Activated CD8-positive, alpha-beta T cell treated with anti-CD3 and anti-CD28 coated beads for 36 hours (primary cell): ENCODE results near the gene ULK2. TPM values are rescaled to one million over a fixed set of nuclear protein-coding genes. Genes with fewer than 3 reads are reported as not detected.
"Not testable (repeated sequence)": the region's sequence is repeated elsewhere in the genome, so short reads cannot be mapped to it uniquely, and the experiment has no call there.

Experiments
- ATAC-seq: fragments of 200-7000 bp; cut with Tn5 transposase; one replicate; pipeline ENCODE4 v1.10.0; 2021; ENCODE audit warnings: mild to moderate bottlenecking, moderate library complexity
- CTCF ChIA-PET: fragments of 350-600 bp; sonication (Branson Sonifier 250); formaldehyde crosslinking; loops from one replicate; lab custom pipeline; 2021; ENCODE audit warnings: antibody characterized with exemption; lab: Charles Lee
- POLR2A ChIA-PET: fragments of 350-600 bp; sonication (Branson Sonifier 250); formaldehyde crosslinking; loops from one replicate; lab custom pipeline; 2021; ENCODE audit warnings: antibody characterized with exemption; lab: Charles Lee
- DNase-seq: peaks from one replicate; pipeline ENCODE4 v3.0.0-alpha.2; 2020
- H3K27ac Mint-ChIP-seq: one replicate; pipeline ENCODE4 v1.8.0; 2021; ENCODE audit warnings: mild to moderate bottlenecking, mixed read lengths
- H3K27me3 Mint-ChIP-seq: one replicate; pipeline ENCODE4 v1.8.0; 2021; ENCODE audit warnings: mixed read lengths
- H3K36me3 Mint-ChIP-seq: one replicate; pipeline ENCODE4 v1.8.0; 2021; ENCODE audit warnings: low read depth, mixed read lengths
- H3K4me1 Mint-ChIP-seq: one replicate; pipeline ENCODE4 v1.8.0; 2021; ENCODE audit warnings: low read depth, mixed read lengths
- H3K4me3 Mint-ChIP-seq: one replicate; pipeline ENCODE4 v1.8.0; 2021; ENCODE audit warnings: mild to moderate bottlenecking, moderate library complexity, mixed read lengths
- H3K9me3 Mint-ChIP-seq: one replicate; pipeline ENCODE4 v1.8.0; 2021; ENCODE audit warnings: mixed read lengths
- intact Hi-C: fragments of 100-400 bp; cut with micrococcal nuclease; formaldehyde crosslinking; loops from one replicate; pipeline ENCODE4 v1.10.0; 2022
- total RNA-seq, 2 experiments: library from RNA; stranded (reverse); gene quantifications; one replicate each; pipeline ENCODE4 v1.2.3, GENCODE V29; 2021
- TF ChIP-seq, protein P1 (sequence below): fragments of 200-600 bp; IDR thresholded peaks from one replicate; pipeline ENCODE4 v1.8.0; 2022; ENCODE audit warnings: antibody characterized with exemption, mild to moderate bottlenecking

The ULK2 gene
- total RNA-seq, 2 experiments from 2014 or later, result 6.3 TPM

DNA sequence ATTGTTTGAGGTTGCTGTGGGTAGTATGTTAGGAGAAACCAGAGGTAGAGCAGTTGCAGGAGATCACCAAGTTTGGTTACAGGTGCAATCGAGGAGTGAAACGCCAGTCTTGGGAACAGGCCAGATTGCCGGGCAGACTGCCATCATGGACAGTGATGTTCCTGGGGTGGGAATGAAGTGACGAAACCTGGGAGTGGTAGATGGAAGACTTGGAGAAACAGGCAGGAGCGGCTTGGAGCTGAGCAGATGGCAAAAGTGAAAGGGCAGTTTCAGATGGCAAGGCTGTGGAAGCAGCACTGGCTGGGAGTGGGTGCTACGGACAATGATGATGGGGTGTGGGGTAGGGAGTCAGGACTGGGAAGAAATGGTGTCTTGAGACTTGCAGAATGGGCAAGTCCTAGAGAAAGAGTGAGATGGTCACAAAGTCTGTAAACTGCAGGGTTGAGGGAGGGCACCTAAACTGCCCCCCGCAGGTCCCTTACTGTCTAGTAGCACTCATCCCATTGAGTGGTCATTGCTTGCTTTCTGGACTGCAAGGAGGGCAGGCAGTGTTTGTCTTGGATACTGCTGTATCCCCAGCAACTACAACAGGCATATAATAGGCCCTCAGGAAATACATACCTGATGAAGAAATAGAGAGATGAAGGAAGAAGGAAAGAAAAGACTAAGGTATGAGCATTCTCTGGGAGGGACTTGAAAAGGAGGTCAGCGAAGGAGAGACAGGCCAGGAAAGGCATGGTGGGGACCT, 29.5 kb upstream of the ULK2 start:
- Mint-ChIP-seq H3K4me3 (no peak overlapping the region), H3K27me3 (no peaks in the 10 kb centered on the region), H3K4me1 (no peaks in the 10 kb centered on the region), H3K36me3 (peaks cover 7% of the 10 kb centered on the region), H3K9me3 (no peaks in the 10 kb centered on the region), H3K27ac (no peak overlapping the region)
- ChIA-PET POLR2A (interaction anchor here (0.6 to 1.1 kb wide), 2 partner anchors 33 to 78 kb away, joined by 3 to 5 read pairs; no protein-coding TSS in a partner anchor), CTCF (interaction anchor here (0.6 kb wide), 1 partner anchor 1154 kb away, joined by 3 read pairs; no protein-coding TSS in a partner anchor)
- ATAC-seq (no peak), DNase-seq (no peak)
- TF ChIP-seq, protein P1, sequence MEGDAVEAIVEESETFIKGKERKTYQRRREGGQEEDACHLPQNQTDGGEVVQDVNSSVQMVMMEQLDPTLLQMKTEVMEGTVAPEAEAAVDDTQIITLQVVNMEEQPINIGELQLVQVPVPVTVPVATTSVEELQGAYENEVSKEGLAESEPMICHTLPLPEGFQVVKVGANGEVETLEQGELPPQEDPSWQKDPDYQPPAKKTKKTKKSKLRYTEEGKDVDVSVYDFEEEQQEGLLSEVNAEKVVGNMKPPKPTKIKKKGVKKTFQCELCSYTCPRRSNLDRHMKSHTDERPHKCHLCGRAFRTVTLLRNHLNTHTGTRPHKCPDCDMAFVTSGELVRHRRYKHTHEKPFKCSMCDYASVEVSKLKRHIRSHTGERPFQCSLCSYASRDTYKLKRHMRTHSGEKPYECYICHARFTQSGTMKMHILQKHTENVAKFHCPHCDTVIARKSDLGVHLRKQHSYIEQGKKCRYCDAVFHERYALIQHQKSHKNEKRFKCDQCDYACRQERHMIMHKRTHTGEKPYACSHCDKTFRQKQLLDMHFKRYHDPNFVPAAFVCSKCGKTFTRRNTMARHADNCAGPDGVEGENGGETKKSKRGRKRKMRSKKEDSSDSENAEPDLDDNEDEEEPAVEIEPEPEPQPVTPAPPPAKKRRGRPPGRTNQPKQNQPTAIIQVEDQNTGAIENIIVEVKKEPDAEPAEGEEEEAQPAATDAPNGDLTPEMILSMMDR, result no peak
- intact Hi-C loops, result no loop called here

DNA sequence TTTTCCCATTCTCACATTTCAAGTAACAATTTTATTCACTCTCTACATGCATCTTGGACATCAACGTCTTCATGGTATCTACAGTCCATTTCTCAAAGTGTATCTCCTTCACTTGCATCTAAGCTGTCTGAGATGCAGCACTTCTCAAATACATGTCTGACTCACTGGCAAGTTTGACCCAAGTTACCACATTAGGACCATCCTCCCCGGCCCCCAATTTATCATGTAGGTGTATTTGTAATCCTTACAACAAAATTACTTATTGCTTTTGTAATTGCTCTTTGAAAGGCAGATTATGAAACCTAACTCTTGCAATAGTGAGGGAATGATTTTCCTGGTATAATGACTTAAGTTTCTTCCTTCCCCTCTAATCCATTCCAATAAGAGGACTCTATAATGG, 28.9 kb upstream of the ULK2 start:
- no peak overlapping the region for H3K27ac Mint-ChIP-seq
- POLR2A ChIA-PET, result interaction anchor here (1.1 kb wide), 1 partner anchor 78 kb away, joined by 5 read pairs; no protein-coding TSS in a partner anchor
- intact Hi-C loops, result no loop called here

DNA sequence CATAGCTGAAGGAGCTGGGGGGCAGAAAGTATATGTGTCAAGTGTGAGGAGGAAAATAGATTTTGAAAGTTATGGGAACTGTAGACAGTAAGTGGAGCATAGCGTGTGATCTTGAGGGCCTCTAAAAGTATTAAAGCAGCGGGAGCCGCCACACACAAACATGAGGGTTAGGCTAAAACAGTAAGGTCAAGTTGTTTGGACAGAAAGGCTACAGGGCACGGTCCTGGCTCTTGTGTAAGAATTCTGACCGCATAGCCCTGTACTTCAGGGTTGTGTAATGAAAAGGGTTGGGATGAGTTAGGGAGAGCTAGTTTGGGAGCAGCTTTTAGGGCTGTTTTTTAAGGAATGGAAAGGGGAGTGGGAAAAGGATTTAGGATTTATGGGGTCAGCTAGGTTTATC, 22.8 kb upstream of the ULK2 start:
- POLR2A ChIA-PET, CTCF ChIA-PET, ATAC-seq, H3K27me3 Mint-ChIP-seq, intact Hi-C loops, H3K4me3 Mint-ChIP-seq, H3K4me1 Mint-ChIP-seq, H3K36me3 Mint-ChIP-seq, H3K27ac Mint-ChIP-seq, DNase-seq, H3K9me3 Mint-ChIP-seq: not testable (repeated sequence)

More for the DNA sequence above, 28.9 kb upstream of the ULK2 start:
- no peaks in the 10 kb centered on the region for H3K4me1 Mint-ChIP-seq
- no peak for DNase-seq
- peaks cover 7% of the 10 kb centered on the region for H3K36me3 Mint-ChIP-seq
- H3K9me3 Mint-ChIP-seq, result no peaks in the 10 kb centered on the region
- TF ChIP-seq, protein P1, result no peak
- no peak for ATAC-seq
- no peaks in the 10 kb centered on the region for H3K27me3 Mint-ChIP-seq
- CTCF ChIA-PET, result no interaction called here
- no peak overlapping the region for H3K4me3 Mint-ChIP-seq

DNA sequence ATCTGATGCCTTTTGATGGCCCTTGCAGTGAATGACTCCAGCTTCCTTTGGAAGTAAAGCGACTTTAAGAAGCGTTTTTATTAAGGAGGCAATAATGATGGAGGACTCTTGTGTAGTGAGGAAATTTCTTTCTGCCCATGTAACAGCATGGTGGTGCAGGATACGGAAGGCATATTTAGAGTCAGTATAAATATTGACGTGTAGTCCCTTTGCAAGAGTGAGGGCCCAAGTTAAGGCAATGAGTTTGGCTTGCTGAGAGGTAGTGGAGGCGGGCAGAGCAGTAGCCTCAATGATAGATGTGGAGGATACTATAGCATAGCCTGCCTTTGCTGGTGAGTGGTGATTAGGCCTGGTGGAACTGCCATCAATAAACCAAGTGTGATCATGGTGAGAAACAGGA, 22.3 kb upstream of the ULK2 start:
- H3K27ac Mint-ChIP-seq, H3K4me3 Mint-ChIP-seq, DNase-seq, H3K4me1 Mint-ChIP-seq, H3K36me3 Mint-ChIP-seq, POLR2A ChIA-PET, ATAC-seq, CTCF ChIA-PET, H3K9me3 Mint-ChIP-seq, H3K27me3 Mint-ChIP-seq, intact Hi-C loops: not testable (repeated sequence)

DNA sequence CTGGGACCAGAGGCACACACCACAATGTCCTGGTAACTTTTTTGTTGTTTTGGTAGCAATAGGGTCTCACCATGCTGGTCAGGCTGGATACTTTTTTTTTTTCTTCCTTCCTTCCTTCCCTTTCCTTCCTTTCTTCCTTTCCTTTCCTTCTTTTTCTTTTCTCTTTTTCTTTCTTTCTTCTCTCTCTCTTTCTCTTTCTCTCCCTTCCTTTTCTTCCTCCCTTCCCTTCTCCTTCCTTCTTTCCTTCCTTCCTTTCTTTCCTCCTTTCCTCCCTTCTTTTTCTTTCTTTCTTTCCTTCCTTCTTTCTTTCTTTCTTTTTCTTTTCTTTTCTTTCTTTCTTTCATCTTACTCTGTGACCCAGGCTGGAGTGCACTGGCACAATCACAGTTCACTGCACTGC, 18.4 kb upstream of the ULK2 start:
- Mint-ChIP-seq H3K9me3 (no peaks in the 10 kb centered on the region), H3K36me3 (no peaks in the 10 kb centered on the region), H3K4me3 (no peak overlapping the region), H3K4me1 (no peaks in the 10 kb centered on the region), H3K27me3 (no peaks in the 10 kb centered on the region), H3K27ac (no peak overlapping the region)
- ChIA-PET CTCF (no interaction called here), POLR2A (interaction anchor here (1.0 kb wide), 1 partner anchor 57 kb away, joined by 3 read pairs; no protein-coding TSS in a partner anchor)
- DNase-seq (no peak), ATAC-seq (no peak)
- intact Hi-C loops, result no loop called here
- TF ChIP-seq, protein P1, result no peak

DNA sequence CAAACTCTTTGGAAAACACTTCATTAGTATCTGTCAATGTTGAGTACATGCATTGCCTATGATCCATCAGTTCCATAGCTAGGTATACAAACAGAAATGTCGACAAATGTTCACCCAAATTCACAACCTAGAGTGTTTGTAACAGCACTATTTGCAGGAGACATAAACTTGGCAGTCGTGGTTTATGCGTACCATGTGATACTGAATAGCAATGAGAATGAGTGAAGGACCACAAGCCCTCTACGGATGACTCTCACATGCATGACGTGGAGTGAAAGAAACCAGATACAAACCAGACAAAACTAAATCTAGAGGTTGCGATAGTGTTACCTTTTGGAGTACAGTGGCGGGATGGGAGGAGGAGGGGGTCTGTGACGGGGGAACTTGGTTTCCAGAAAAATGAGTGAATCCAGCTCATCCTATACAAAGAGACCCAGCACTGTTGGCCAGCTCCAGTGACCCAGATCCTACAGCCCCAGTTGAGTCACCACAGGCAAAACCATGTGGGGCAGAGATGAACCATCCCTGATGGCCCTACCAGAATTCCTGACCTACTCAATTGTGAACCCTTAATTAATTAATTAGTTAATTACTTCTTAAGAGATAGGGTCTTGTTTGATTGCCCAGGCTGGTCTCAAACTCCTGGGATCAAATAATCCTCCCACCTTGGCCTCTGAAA, 15.9 kb upstream of the ULK2 start:
- Mint-ChIP-seq H3K27ac (no peak overlapping the region), H3K27me3 (no peaks in the 10 kb centered on the region), H3K4me1 (peaks cover 9% of the 10 kb centered on the region), H3K9me3 (no peaks in the 10 kb centered on the region), H3K36me3 (no peaks in the 10 kb centered on the region), H3K4me3 (no peak overlapping the region)
- TF ChIP-seq, protein P1, result no peak
- DNase-seq, result no peak
- ChIA-PET POLR2A (no interaction called here), CTCF (no interaction called here)
- peak; percentile 49 for ATAC-seq
- intact Hi-C loops, result no loop called here
